ENCODE measurements around the gene EEF1AKMT3.
A peak's percentile ranks its signal among the peaks of the same experiment; 100 is the strongest.

Gene EEF1AKMT3

GRCh38 chr12:57772429-57773322 is at the start of gene EEF1AKMT3:
TSS of gene EEF1AKMT3 (plus strand) at chr12:57772614. CDS start at chr12:57772725, 111 bp downstream.
- TF ChIP-seq CTCF (IDR thresholded peaks at IDR 0.05; ENCODE audit: borderline replicate concordance, insufficient read depth, low read depth, low read length), result no peak
- H3K4me3 ChIP-seq (ENCODE audit: low read depth, low read length), result peak within 1 kb of the TSS; percentile 89

GRCh38 chr12:57722716-57723629 is 49.4 kb upstream of the EEF1AKMT3 start:
- TF ChIP-seq CTCF (IDR thresholded peaks at IDR 0.05; ENCODE audit: borderline replicate concordance, insufficient read depth, low read depth, low read length), result no peak
- no peak overlapping the region for H3K4me3 ChIP-seq (ENCODE audit: low read depth, low read length)

GRCh38 chr12:57723630-57723962 is 48.8 kb upstream of the EEF1AKMT3 start:
- H3K4me3 ChIP-seq (ENCODE audit: low read depth, low read length), result no peak overlapping the region
- TF ChIP-seq CTCF (IDR thresholded peaks at IDR 0.05; ENCODE audit: borderline replicate concordance, insufficient read depth, low read depth, low read length), result no peak

- no peak for TF ChIP-seq CTCF (IDR thresholded peaks at IDR 0.05; ENCODE audit: borderline replicate concordance, insufficient read depth, low read depth, low read length)
- no peak overlapping the region for H3K4me3 ChIP-seq (ENCODE audit: low read depth, low read length)
These were observed 48.1 kb upstream of the EEF1AKMT3 start for GRCh38 chr12:57724003-57724935.

GRCh38 chr12:57724936-57725740 is 47.3 kb upstream of the EEF1AKMT3 start:
- no peak overlapping the region for H3K4me3 ChIP-seq (ENCODE audit: low read depth, low read length)
- no peak for TF ChIP-seq CTCF (IDR thresholded peaks at IDR 0.05; ENCODE audit: borderline replicate concordance, insufficient read depth, low read depth, low read length)

GRCh38 chr12:57725851-57726150 is 46.6 kb upstream of the EEF1AKMT3 start:
- TF ChIP-seq CTCF (IDR thresholded peaks at IDR 0.05; ENCODE audit: borderline replicate concordance, insufficient read depth, low read depth, low read length), result no peak
- no peak overlapping the region for H3K4me3 ChIP-seq (ENCODE audit: low read depth, low read length)

All from GM12875 (cell line).